H1 (cell line): ENCODE data around the gene NKTR. TPM values are rescaled to one million over a fixed set of nuclear protein-coding genes. Genes with fewer than 3 reads are reported as not detected.

ENCODE experiments used
- CTCF ChIA-PET: fragments of 300-600 bp; sonication (Branson Sonifier 250); formaldehyde crosslinking; loops from one replicate; lab custom pipeline; 2021; ENCODE audit not compliant: partially characterized antibody; lab: Charles Lee
- POLR2A ChIA-PET: fragments of 300-600 bp; sonication (Branson Sonifier 250); formaldehyde crosslinking; loops from one replicate; lab custom pipeline; 2021; ENCODE audit warnings: inconsistent platforms; ENCODE audit not compliant: partially characterized antibody; lab: Charles Lee
- DNase-seq, 2 experiments: peaks; one replicate each; pipeline versions ENCODE4 v3.0.0 to v3.0.0-alpha.2; 2010 to 2022; ENCODE audit warnings: low spot score in 2 of 2, low read depth in 1 of 2, mixed read lengths in 1 of 2
- FAIRE-seq: peaks from 2 replicates; lab custom pipeline; 2011; peaks lifted over from hg19 to GRCh38; lab: Jason Lieb, UNC
- H2AFZ ChIP-seq: 2 replicates; pipeline ENCODE4 v1.8.1; 2012; ENCODE audit warnings: low read length, inconsistent platforms
- H2AK5ac ChIP-seq: 2 replicates; pipeline ENCODE4 v1.6.1; 2013; ENCODE audit warnings: low read depth, low read length
- H2BK120ac ChIP-seq: replicated peaks from 2 replicates; pipeline ENCODE3; 2013; ENCODE audit warnings: low read depth, low read length, inconsistent platforms
- H2BK12ac ChIP-seq: 2 replicates; pipeline ENCODE4 v1.6.1; 2013; ENCODE audit warnings: low read depth, low read length
- H2BK15ac ChIP-seq: 2 replicates; pipeline ENCODE4 v1.6.1; 2013; ENCODE audit warnings: low read length
- H2BK20ac ChIP-seq: 2 replicates; pipeline ENCODE4 v1.6.1; 2013; ENCODE audit warnings: low read length
- H2BK5ac ChIP-seq: 2 replicates; pipeline ENCODE4 v1.6.1; 2013; ENCODE audit warnings: low read depth, low read length
- H3K14ac ChIP-seq: 2 replicates; pipeline ENCODE4 v1.6.1; 2013; ENCODE audit warnings: inconsistent platforms; ENCODE audit not compliant: insufficient read length
- H3K18ac ChIP-seq: 2 replicates; pipeline ENCODE4 v1.6.1; 2013; ENCODE audit warnings: low read length; ENCODE audit errors: extremely low read depth
- H3K23ac ChIP-seq: 2 replicates; pipeline ENCODE4 v1.6.1; 2013; ENCODE audit warnings: inconsistent platforms; ENCODE audit not compliant: insufficient read length
- H3K23me2 ChIP-seq: 2 replicates; pipeline ENCODE4 v1.6.1; 2013; ENCODE audit warnings: low read depth, low read length
- H3K27ac ChIP-seq: 2 replicates; pipeline ENCODE4 v1.6.1; 2011; ENCODE audit warnings: low read depth, low read length, inconsistent platforms
- H3K27me3 ChIP-seq, 4 experiments: replicated peaks in 1 of 4; 1 replicate in 1 of 4; 2 replicates in 3 of 4; pipeline versions ENCODE4 v1.6.1 to v1.8.1; 2011 to 2013; ENCODE audit warnings: low read length in 3 of 4, mild to moderate bottlenecking in 3 of 4, inconsistent platforms in 2 of 4, mixed read lengths in 2 of 4, moderate library complexity in 1 of 4; ENCODE audit not compliant: control insufficient read depth in 3 of 4, insufficient read depth in 3 of 4; ENCODE audit errors: extremely low read depth in 1 of 4
- H3K36me3 ChIP-seq, 4 experiments: 2 replicates each; pipeline versions ENCODE4 v1.6.1 to v1.8.1; 2011 to 2013; ENCODE audit warnings: mild to moderate bottlenecking in 4 of 4, low read length in 3 of 4, moderate library complexity in 2 of 4, control low read depth in 1 of 4, inconsistent platforms in 1 of 4; ENCODE audit not compliant: insufficient read depth in 4 of 4, control insufficient read depth in 2 of 4
- H3K4ac ChIP-seq: replicated peaks from 2 replicates; pipeline ENCODE3; 2013; ENCODE audit warnings: low read length, low read depth, mixed read lengths, inconsistent platforms; ENCODE audit not compliant: insufficient read length
- H3K4me1 ChIP-seq, 4 experiments: replicated peaks in 1 of 4; 1 replicate in 1 of 4; 2 replicates in 3 of 4; pipeline versions ENCODE4 v1.6.1 to v1.8.1; 2011 to 2013; ENCODE audit warnings: low read length in 3 of 4, inconsistent platforms in 2 of 4, mixed read lengths in 1 of 4; ENCODE audit not compliant: insufficient read depth in 4 of 4, control insufficient read depth in 3 of 4
- H3K4me2 ChIP-seq, 2 experiments: 2 replicates each; pipeline versions ENCODE4 v1.6.1 to v1.8.1; 2011 to 2013; ENCODE audit warnings: low read depth in 2 of 2, low read length in 2 of 2, control low read depth in 1 of 2, inconsistent platforms in 1 of 2, mild to moderate bottlenecking in 1 of 2; ENCODE audit not compliant: insufficient read depth in 1 of 2
- H3K4me3 ChIP-seq, 4 experiments: fragments of 200-600, 300-600 bp in 1 of 4; sonication (generic), shearing (Covaris generic), sonication (Bioruptor Twin) in 1 of 4; 2 replicates each; pipeline versions ENCODE4 v1.5.1 to v1.8.1; 2011 to 2016; ENCODE audit warnings: low read length in 4 of 4, low read depth in 3 of 4, control low read depth in 2 of 4, inconsistent platforms in 2 of 4, mild to moderate bottlenecking in 2 of 4, mixed read lengths in 1 of 4, moderate library complexity in 1 of 4; ENCODE audit not compliant: insufficient read depth in 2 of 4; ENCODE audit errors: extremely low read depth in 1 of 4
- H3K56ac ChIP-seq: replicated peaks from 2 replicates; pipeline ENCODE3; 2013; ENCODE audit warnings: low read depth, mild to moderate bottlenecking, mixed read lengths, low read length, inconsistent platforms; ENCODE audit not compliant: insufficient read length
- H3K79me1 ChIP-seq: 2 replicates; pipeline ENCODE4 v1.6.1; 2013; ENCODE audit warnings: low read depth, low read length, control low read depth
- H3K79me2 ChIP-seq, 2 experiments: 2 replicates each; pipeline versions ENCODE4 v1.6.1 to v1.8.1; 2012 to 2013; ENCODE audit warnings: low read length in 2 of 2, mild to moderate bottlenecking in 2 of 2, inconsistent platforms in 1 of 2; ENCODE audit not compliant: insufficient read depth in 2 of 2, control insufficient read depth in 1 of 2
- H3K9ac ChIP-seq, 4 experiments: replicated peaks in 1 of 4; 1 replicate in 1 of 4; 2 replicates in 3 of 4; pipeline versions ENCODE4 v1.6.1 to v1.8.1; 2011 to 2013; ENCODE audit warnings: low read depth in 3 of 4, low read length in 3 of 4, control low read depth in 2 of 4, mild to moderate bottlenecking in 2 of 4, moderate library complexity in 2 of 4, inconsistent platforms in 1 of 4; ENCODE audit errors: extremely low read depth in 1 of 4
- H3K9me3 ChIP-seq, 2 experiments: 2 replicates each; pipeline versions ENCODE4 v1.6.1 to v1.8.1; 2012 to 2013; ENCODE audit warnings: mild to moderate bottlenecking in 2 of 2, moderate library complexity in 2 of 2, control low read depth in 1 of 2, inconsistent platforms in 1 of 2, low read depth in 1 of 2, low read length in 1 of 2, mixed read lengths in 1 of 2; ENCODE audit not compliant: insufficient read depth in 2 of 2
- H4K20me1 ChIP-seq, 2 experiments: replicated peaks in 1 of 2; 2 replicates each; pipeline versions ENCODE3 to v1.8.1; 2011 to 2013; ENCODE audit warnings: inconsistent platforms in 2 of 2, low read length in 2 of 2, mild to moderate bottlenecking in 1 of 2; ENCODE audit not compliant: insufficient read depth in 2 of 2, control insufficient read depth in 1 of 2
- H4K5ac ChIP-seq: 2 replicates; pipeline ENCODE4 v1.6.1; 2013; ENCODE audit warnings: low read length, low read depth, mixed read lengths, inconsistent platforms; ENCODE audit not compliant: insufficient read length
- H4K8ac ChIP-seq: 2 replicates; pipeline ENCODE4 v1.8.0; 2013; ENCODE audit warnings: mild to moderate bottlenecking, moderate library complexity, low read length, inconsistent platforms; ENCODE audit not compliant: insufficient read depth; ENCODE audit errors: extremely low read depth
- H4K91ac ChIP-seq: replicated peaks from 2 replicates; pipeline ENCODE3; 2013; ENCODE audit warnings: low read length, mixed read lengths, inconsistent platforms; ENCODE audit not compliant: insufficient read length
- NANOG ChIP-seq: IDR thresholded peaks from 2 replicates; pipeline ENCODE4 v1.6.1; 2011; ENCODE audit warnings: low read length, low read depth, mild to moderate bottlenecking, inconsistent platforms; ENCODE audit not compliant: insufficient read depth, poor library complexity, severe bottlenecking
- RFX5 ChIP-seq: IDR thresholded peaks from 2 replicates; pipeline ENCODE4 v1.6.1; 2011; ENCODE audit warnings: low read depth, low read length, improper control_type of control experiment, borderline replicate concordance
- TBP ChIP-seq: IDR thresholded peaks from 2 replicates; pipeline ENCODE4 v1.6.1; 2011; ENCODE audit warnings: low read depth, low read length, improper control_type of control experiment
- YY1 ChIP-seq: IDR thresholded peaks from 2 replicates; pipeline ENCODE4 v1.6.1; 2011; ENCODE audit warnings: low read depth, mild to moderate bottlenecking, low read length
- WGBS, 2 experiments: shearing (Covaris generic) in 1 of 2; methylation state at CpG; one replicate each; pipeline versions ENCODE4 v1.1.6 to v1.1.7; 2013 to 2015; ENCODE audit warnings: low lambda C conversion rate in 2 of 2, mixed read lengths in 2 of 2, inconsistent platforms in 1 of 2, low coverage in 1 of 2, missing lambda C conversion rate in 1 of 2; ENCODE audit not compliant: insufficient replicate concordance in 2 of 2, insufficient coverage in 1 of 2, insufficient read length in 1 of 2; ENCODE audit errors: extremely low coverage in 1 of 2, missing lambda C conversion rate in 1 of 2; 5-methylcytosine and 5-hydroxymethylcytosine counted together
- polyA plus RNA-seq, 7 experiments: library from polyadenylated mRNA; depleted of rRNA in 3 of 7; stranded (reverse) in 5 of 7; unstranded in 2 of 7; fragments of >200 nt in 5 of 7; fragments of 200-250 nt in 2 of 7; gene quantifications; 1 replicate in 5 of 7; 2 replicates in 1 of 7; 4 replicates in 1 of 7; pipeline versions ENCODE4 v1.2.1 to v1.2.3, GENCODE V29; 2011 to 2013; ENCODE audit warnings: missing spikeins in 2 of 7, mixed read lengths in 2 of 7
- total RNA-seq: library from RNA; stranded (reverse); fragmentation: NEBNext Ultra II Directional; extraction: Animal tissue kit (Norgen Biotek cat#: 25700); gene quantifications from 2 replicates; pipeline ENCODE4 v1.2.1, GENCODE V29; 2021
- TF ChIP-seq, protein P1 (sequence below): IDR thresholded peaks from 2 replicates; pipeline ENCODE4 v1.6.1; 2012; ENCODE audit warnings: inconsistent platforms

Gene NKTR
- total and polyA plus RNA-seq, 2 of the 8 experiments (the other 6 are each of a cell fraction or from before 2014, with no cell fraction given) = 24.1 to 62.2 TPM

DNA sequence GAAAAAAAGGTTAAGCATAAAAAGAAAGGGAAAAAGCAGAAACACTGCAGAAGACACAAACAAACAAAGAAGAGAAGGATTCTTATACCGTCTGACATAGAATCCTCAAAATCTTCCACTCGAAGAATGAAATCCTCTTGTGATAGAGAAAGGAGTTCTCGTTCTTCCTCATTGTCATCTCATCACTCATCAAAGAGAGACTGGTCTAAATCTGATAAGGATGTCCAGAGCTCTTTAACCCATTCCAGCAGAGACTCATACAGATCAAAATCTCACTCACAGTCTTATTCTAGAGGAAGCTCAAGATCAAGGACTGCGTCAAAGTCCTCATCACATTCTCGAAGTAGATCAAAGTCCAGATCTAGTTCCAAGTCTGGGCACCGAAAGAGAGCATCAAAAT, 36.5 kb downstream of the NKTR start:
- Histone ChIP-seq H2BK120ac (no peak overlapping the region), H2AFZ (no peak overlapping the region), H3K79me1 (no peaks in the 10 kb centered on the region; the same call in 1 of the 2 replicates), H3K4me1 (no peaks in the 10 kb centered on the region), H3K36me3 (peaks cover 46 to 95% (median 82%) of the 10 kb centered on the region in 4 experiments), H3K18ac (no peak overlapping the region), H3K9ac (no peak overlapping the region), H4K20me1 (peaks cover 0 to 7% of the 10 kb centered on the region in 2 experiments), H3K23ac (no peak overlapping the region), H2BK5ac (no peak overlapping the region), H4K5ac (no peak overlapping the region), H3K14ac (no peak overlapping the region), H3K4me3 (no peak overlapping the region), H4K91ac (no peak overlapping the region), H3K27me3 (no peaks in the 10 kb centered on the region), H2BK15ac (no peak overlapping the region), H2BK12ac (no peak overlapping the region), H4K8ac (no peak overlapping the region), H2AK5ac (no peak overlapping the region), H3K79me2 (0 out of 4 replicates have a peak, but pooled peaks cover 4% of the 10 kb centered on the region in 2 experiments), H3K9me3 (no peaks in the 10 kb centered on the region), H3K27ac (no peak overlapping the region), H3K23me2 (no peaks in the 10 kb centered on the region), H3K4ac (no peak overlapping the region), H2BK20ac (no peak overlapping the region), H3K56ac (no peak overlapping the region), H3K4me2 (no peak overlapping the region)
- 97% methylated on average over 6 of the region's 6 CpGs; no CpG with 5 or more reads in 1 of the 2 experiments for WGBS, 2 experiments
- ChIA-PET CTCF (interaction anchor here (0.8 to 2.7 kb wide), 10 partner anchors 11 to 113 kb away, joined by 3 to 9 read pairs (median 4); no protein-coding TSS in a partner anchor), POLR2A (interaction anchor here (0.9 to 2.3 kb wide), 7 partner anchors 8 to 54 kb away, joined by 3 to 14 read pairs (median 4); partner anchors contain the start of gene SS18L2)
- DNase-seq (no peak), FAIRE-seq (no peak)
- TF ChIP-seq, protein P1, sequence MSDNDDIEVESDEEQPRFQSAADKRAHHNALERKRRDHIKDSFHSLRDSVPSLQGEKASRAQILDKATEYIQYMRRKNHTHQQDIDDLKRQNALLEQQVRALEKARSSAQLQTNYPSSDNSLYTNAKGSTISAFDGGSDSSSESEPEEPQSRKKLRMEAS = no peak
- TF ChIP-seq YY1 (no peak), NANOG (no peak), TBP (no peak), RFX5 (no peak)
